GM12878 (cell line): ENCODE measurements around the gene ACKR4. TPM values are rescaled to one million over a fixed set of nuclear protein-coding genes. Genes with fewer than 3 reads are reported as not detected.

Source experiments
- ATAC-seq: fragments of 200-7000 bp; cut with Tn5 transposase; 3 replicates; pipeline ENCODE4 v1.9.1; 2020; ENCODE audit warnings: mild to moderate bottlenecking, moderate library complexity
- BruUV-seq: library from RNA; stranded (reverse); fragments of 400-500 nt; replicated peaks from 2 replicates; lab custom pipeline; 2021; lab: Mats Ljungman, UMichigan
- CTCF ChIA-PET: fragments of 300-600 bp; sonication (Branson Sonifier 250); formaldehyde crosslinking; extraction: SDS; loops from one replicate; lab custom pipeline; 2021; ENCODE audit warnings: inconsistent platforms; lab: Yijun Ruan, JAX
- POLR2A ChIA-PET: fragments of 350-600 bp; formaldehyde crosslinking; extraction: SDS; loops from one replicate; lab custom pipeline; 2021; ENCODE audit warnings: inconsistent platforms; lab: Charles Lee
- RAD21 ChIA-PET: fragments of 300-600 bp; sonication (Branson Sonifier 250); formaldehyde crosslinking; loops from one replicate; lab custom pipeline; 2023; ENCODE audit warnings: antibody characterized with exemption; ENCODE audit not compliant: unreplicated experiment; lab: Charles Lee
- SMC1A ChIA-PET: fragments of 300-600 bp; sonication (Branson Sonifier 250); formaldehyde crosslinking; loops from one replicate; lab custom pipeline; 2023; ENCODE audit not compliant: unreplicated experiment, uncharacterized antibody; lab: Charles Lee
- DNase-seq: peaks from one replicate; pipeline ENCODE4 v3.0.0-alpha.2; 2011; ENCODE audit warnings: low read depth, low spot score
- FAIRE-seq: peaks from 3 replicates; lab custom pipeline; 2011; peaks lifted over from hg19 to GRCh38; lab: Jason Lieb, UNC
- H2AFZ ChIP-seq: 2 replicates; pipeline ENCODE4 v1.6.0; 2011; ENCODE audit warnings: low read depth, low read length, control low read depth; ENCODE audit not compliant: control insufficient read depth
- H3K27ac ChIP-seq: 2 replicates; pipeline ENCODE4 v1.5.1; 2011; ENCODE audit warnings: control low read depth; ENCODE audit not compliant: control insufficient read depth, insufficient read depth
- H3K27me3 ChIP-seq, 2 experiments: replicated peaks in 1 of 2; 2 replicates each; pipeline versions ENCODE4 v1.6.0 to v1.6.1; 2011; ENCODE audit warnings: low read length in 1 of 2; ENCODE audit not compliant: control insufficient read depth in 2 of 2, insufficient read depth in 2 of 2
- H3K36me3 ChIP-seq, 2 experiments: 2 replicates each; pipeline ENCODE4 v1.5.1; 2011; ENCODE audit warnings: low read length in 1 of 2; ENCODE audit not compliant: control insufficient read depth in 2 of 2, insufficient read depth in 2 of 2
- H3K4me1 ChIP-seq: 2 replicates; pipeline ENCODE4 v1.6.1; 2011; ENCODE audit warnings: mild to moderate bottlenecking, low read length, moderate library complexity, mixed read lengths; ENCODE audit not compliant: control insufficient read depth, insufficient read depth
- H3K4me2 ChIP-seq: 2 replicates; pipeline ENCODE4 v1.6.0; 2011; ENCODE audit warnings: control low read depth; ENCODE audit not compliant: control insufficient read depth, insufficient read depth
- H3K4me3 ChIP-seq: fragments of 200-600 bp; sonication (generic); 2 replicates; pipeline ENCODE4 v1.5.1; 2016
- H3K79me2 ChIP-seq: 2 replicates; pipeline ENCODE4 v1.6.0; 2011; ENCODE audit warnings: low read length; ENCODE audit not compliant: control insufficient read depth, insufficient read depth
- H3K9ac ChIP-seq: 2 replicates; pipeline ENCODE4 v1.8.0; 2011; ENCODE audit warnings: low read length, control low read depth, mixed read lengths; ENCODE audit not compliant: control insufficient read depth, insufficient read depth
- H3K9me3 ChIP-seq: replicated peaks from 3 replicates; pipeline ENCODE4 v1.5.1; 2011; ENCODE audit warnings: mild to moderate bottlenecking, low read length; ENCODE audit not compliant: control insufficient read depth, insufficient read depth
- H4K20me1 ChIP-seq: 2 replicates; pipeline ENCODE4 v1.6.0; 2011; ENCODE audit not compliant: control insufficient read depth, insufficient read depth
- BRCA1 ChIP-seq: IDR thresholded peaks from 2 replicates; pipeline ENCODE4 v1.6.1; 2011; ENCODE audit warnings: low read depth, low read length, improper control_type of control experiment
- CUX1 ChIP-seq: IDR thresholded peaks from 2 replicates; pipeline ENCODE4 v1.6.1; 2012; ENCODE audit warnings: improper control_type of control experiment, low read depth, low read length; ENCODE audit not compliant: insufficient replicate concordance
- EED ChIP-seq: sonication (generic); IDR thresholded peaks from 2 replicates; pipeline ENCODE4 v1.6.1; 2016; ENCODE audit warnings: antibody characterized with exemption, low read depth
- HDAC6 ChIP-seq: fragments of 200-600 bp; sonication (generic); IDR thresholded peaks from one replicate; pipeline ENCODE4 v1.8.0; 2017; ENCODE audit warnings: antibody characterized with exemption; ENCODE audit not compliant: unreplicated experiment
- MEF2B ChIP-seq: fragments of 450-650 bp; IDR thresholded peaks from 2 replicates; pipeline ENCODE4 v1.6.1; 2018; ENCODE audit warnings: mild to moderate bottlenecking, moderate library complexity; ENCODE audit not compliant: partially characterized antibody, poor library complexity, severe bottlenecking
- NFXL1 ChIP-seq: fragments of 450-650 bp; IDR thresholded peaks from 2 replicates; pipeline ENCODE4 v1.6.1; 2017; ENCODE audit warnings: antibody characterized with exemption, mild to moderate bottlenecking, borderline replicate concordance
- PAX8 ChIP-seq: fragments of 450-650 bp; IDR thresholded peaks from 2 replicates; pipeline ENCODE4 v1.6.1; 2017; ENCODE audit warnings: mild to moderate bottlenecking, moderate library complexity
- PBX3 ChIP-seq: IDR thresholded peaks from 2 replicates; pipeline ENCODE4 v1.6.1; 2011; ENCODE audit warnings: mild to moderate bottlenecking, low read depth, low read length, moderate library complexity; ENCODE audit not compliant: insufficient replicate concordance
- RB1 ChIP-seq: fragments of 450-650 bp; formaldehyde crosslinking; IDR thresholded peaks from 2 replicates; pipeline ENCODE4 v1.6.1; 2017; ENCODE audit warnings: mild to moderate bottlenecking, borderline replicate concordance
- SIX5 ChIP-seq: IDR thresholded peaks from 2 replicates; pipeline ENCODE4 v1.6.1; 2011; ENCODE audit warnings: mild to moderate bottlenecking, low read depth, low read length, moderate library complexity; ENCODE audit not compliant: severe bottlenecking
- SP1 ChIP-seq: IDR thresholded peaks from one replicate; pipeline ENCODE4 v1.6.1; 2011; ENCODE audit warnings: low read depth, low read length
- TCF3 ChIP-seq: IDR thresholded peaks from 2 replicates; pipeline ENCODE4 v1.6.1; 2012; ENCODE audit warnings: low read depth, mild to moderate bottlenecking, low read length, borderline replicate concordance; ENCODE audit not compliant: insufficient read depth
- WGBS: methylation state at CpG from one replicate; pipeline ENCODE4 v1.1.6; 2016; ENCODE audit warnings: low lambda C conversion rate; ENCODE audit not compliant: insufficient replicate concordance, insufficient coverage; ENCODE audit errors: missing lambda C conversion rate; 5-methylcytosine and 5-hydroxymethylcytosine counted together
- in situ Hi-C: fragments of 300-500 bp; cut with MboI; formaldehyde crosslinking; loops from 9 replicates; pipeline ENCODE4 v1.14.3; 2018; ENCODE audit warnings: mixed read lengths
- intact Hi-C: fragments of 100-400 bp; cut with micrococcal nuclease; formaldehyde crosslinking; loops from one replicate; pipeline ENCODE4 v1.14.2; 2022; ENCODE audit not compliant: unreplicated experiment
- polyA plus RNA-seq, 11 experiments: library from polyadenylated mRNA; depleted of rRNA in 4 of 11; unstranded in 6 of 11; stranded (reverse) in 5 of 11; fragments of >200 nt; fragmentation: Nextera tagmentation in 4 of 11; fragmentation: Illumina TruSeq in 1 of 11; extraction: Ambion mirVana in 4 of 11; extraction: Trizol in 1 of 11; gene quantifications; 1 replicate in 1 of 11; 2 replicates in 10 of 11; pipeline versions ENCODE4 v1.2.1 to v1.2.3, GENCODE V29; 2011 to 2016; ENCODE audit warnings: inconsistent platforms in 2 of 11, missing spikeins in 2 of 11, low read depth in 1 of 11
- total RNA-seq, 4 experiments: library from RNA; depleted of rRNA in 3 of 4; stranded (reverse); fragments of >200 nt in 3 of 4; fragmentation: Illumina TruSeq in 1 of 4; extraction: Trizol in 1 of 4; gene quantifications; 2 replicates each; pipeline versions ENCODE4 v1.2.1 to v1.2.3, GENCODE V29; 2013 to 2021

ACKR4 gene
- total and polyA plus RNA-seq, 10 of the 15 experiments (the other 5 are each of a cell fraction or from before 2014, with no cell fraction given), result 0.06 to 0.40 (median 0.12) TPM

GRCh38 chr3:132568422-132568821 is 28.6 kb upstream of the ACKR4 start:
- H3K4me1 ChIP-seq, result no peaks in the 10 kb centered on the region
- no peaks in the 10 kb centered on the region for H4K20me1 ChIP-seq
- H3K27ac ChIP-seq, result no peak overlapping the region
- intact Hi-C loops, result no loop called here
- H3K4me2 ChIP-seq, result no peak overlapping the region
- TF ChIP-seq RB1 (no peak), PAX8 (no peak), HDAC6 (no peak), EED (no peak), SIX5 (no peak), BRCA1 (no peak)
- TF ChIP-seq, all 136 proteins: peak for 0
- H3K36me3 ChIP-seq, result no peaks in the 10 kb centered on the region
- H3K79me2 ChIP-seq, result no peaks in the 10 kb centered on the region
- H3K9me3 ChIP-seq, result no peaks in the 10 kb centered on the region
- SMC1A ChIA-PET, result no interaction called here
- in situ Hi-C loops, result no loop called here
- H3K27me3 ChIP-seq, result no peaks in the 10 kb centered on the region
- CTCF ChIA-PET, result interaction anchor here (0.6 to 2.0 kb wide), 3 partner anchors 32 to 316 kb away, joined by 4 to 8 read pairs (median 5); no protein-coding TSS in a partner anchor
- no TSS peak for BruUV-seq
- H3K9ac ChIP-seq, result no peak overlapping the region
- 89% methylated on average over 2 of the region's 2 CpGs for WGBS
- FAIRE-seq (no peak), ATAC-seq (no peak), DNase-seq (no peak)
- no peak overlapping the region for H3K4me3 ChIP-seq
- no peak overlapping the region for H2AFZ ChIP-seq
- RAD21 ChIA-PET, result no interaction called here
- POLR2A ChIA-PET, result interaction anchor here (0.6 to 0.7 kb wide), 2 partner anchors 23 to 770 kb away, joined by 4 to 6 read pairs; no protein-coding TSS in a partner anchor

- Histone ChIP-seq H3K27me3 (no peaks in the 10 kb centered on the region), H3K9me3 (no peaks in the 10 kb centered on the region), H2AFZ (no peak overlapping the region), H3K36me3 (no peaks in the 10 kb centered on the region; a peak in 1 of 4 replicates), H3K27ac (no peak overlapping the region), H3K79me2 (no peaks in the 10 kb centered on the region), H3K4me3 (no peak overlapping the region), H3K9ac (no peak overlapping the region), H3K4me2 (no peak overlapping the region), H3K4me1 (no peaks in the 10 kb centered on the region), H4K20me1 (no peaks in the 10 kb centered on the region)
- ATAC-seq (no peak), DNase-seq (no peak), FAIRE-seq (no peak)
- in situ Hi-C loops, result no loop called here
- ChIA-PET POLR2A (interaction anchor here (0.6 to 0.7 kb wide), 2 partner anchors 24 to 771 kb away, joined by 4 to 6 read pairs; no protein-coding TSS in a partner anchor), CTCF (interaction anchor here (0.6 to 2.0 kb wide), 2 partner anchors 33 to 317 kb away, joined by 4 to 8 read pairs; no protein-coding TSS in a partner anchor), RAD21 (no interaction called here), SMC1A (no interaction called here)
- BruUV-seq, result no TSS peak
- intact Hi-C loops, result no loop called here
- WGBS, result 18% methylated on average over 2 of the region's 2 CpGs
- TF ChIP-seq NFXL1, result no peak
- no peak for TF ChIP-seq CUX1
- no peak for TF ChIP-seq BRCA1
- TF ChIP-seq SP1, result no peak
- no peak for TF ChIP-seq PBX3
- TF ChIP-seq MEF2B, result no peak
- TF ChIP-seq TCF3, result no peak
These were observed 27.9 kb upstream of the ACKR4 start for GRCh38 chr3:132569153-132569552.
